IMR-90 (cell line): Measurements from ENCODE around the gene ANXA3. TPM values are rescaled to one million over a fixed set of nuclear protein-coding genes. Genes with fewer than 3 reads are reported as not detected.
A peak's percentile ranks its signal among the peaks of the same experiment; 100 is the strongest.

ENCODE experiments used
- ATAC-seq: fragments of 200-7000 bp; cut with Tn5 transposase; 2 replicates; pipeline ENCODE4 v1.9.1; 2020; ENCODE audit warnings: low read depth, mild to moderate bottlenecking, moderate library complexity
- BruUV-seq: library from RNA; stranded (reverse); fragments of 400-500 nt; replicated peaks from 2 replicates; lab custom pipeline; 2021; lab: Mats Ljungman, UMichigan
- CTCF ChIA-PET: fragments of 300-600 bp; formaldehyde crosslinking; extraction: SDS; loops from one replicate; lab custom pipeline; 2021; ENCODE audit warnings: antibody characterized with exemption; lab: Yijun Ruan, JAX
- POLR2A ChIA-PET: fragments of 300-600 bp; sonication (Branson Sonifier 250); formaldehyde crosslinking; loops from one replicate; lab custom pipeline; 2022; ENCODE audit warnings: antibody characterized with exemption; ENCODE audit not compliant: unreplicated experiment; lab: Charles Lee
- DNase-seq: peaks from one replicate; pipeline ENCODE4 v3.0.0; 2013
- H2AFZ ChIP-seq: replicated peaks from 2 replicates; pipeline ENCODE3; 2013; ENCODE audit warnings: low read length, mild to moderate bottlenecking; ENCODE audit not compliant: poor library complexity
- H2AK5ac ChIP-seq: 2 replicates; pipeline ENCODE4 v1.6.1; 2013; ENCODE audit warnings: low read depth, low read length, inconsistent platforms
- H2AK9ac ChIP-seq: replicated peaks from 2 replicates; pipeline ENCODE3; 2013; ENCODE audit warnings: mild to moderate bottlenecking, low read depth, low read length, moderate library complexity; ENCODE audit not compliant: poor library complexity
- H2BK120ac ChIP-seq: 2 replicates; pipeline ENCODE4 v1.6.1; 2013; ENCODE audit warnings: low read depth, low read length, inconsistent platforms
- H2BK15ac ChIP-seq: 3 replicates; pipeline ENCODE4 v1.6.1; 2013; ENCODE audit warnings: low read depth, low read length, inconsistent platforms
- H2BK20ac ChIP-seq: 2 replicates; pipeline ENCODE4 v1.6.1; 2013; ENCODE audit warnings: low read depth, mild to moderate bottlenecking, inconsistent platforms, low read length, moderate library complexity
- H2BK5ac ChIP-seq: 2 replicates; pipeline ENCODE4 v1.6.1; 2013; ENCODE audit warnings: mild to moderate bottlenecking, low read depth, low read length, inconsistent platforms; ENCODE audit not compliant: poor library complexity, severe bottlenecking
- H3K14ac ChIP-seq: replicated peaks from 2 replicates; pipeline ENCODE4 v1.6.1; 2013; ENCODE audit warnings: low read depth, low read length, inconsistent platforms
- H3K18ac ChIP-seq: 2 replicates; pipeline ENCODE4 v1.6.1; 2013; ENCODE audit warnings: low read depth, low read length, control low read depth
- H3K23ac ChIP-seq: 2 replicates; pipeline ENCODE4 v1.6.1; 2013; ENCODE audit warnings: low read depth, low read length, inconsistent platforms
- H3K27ac ChIP-seq: 2 replicates; pipeline ENCODE4 v1.5.1; 2013; ENCODE audit warnings: mild to moderate bottlenecking, control low read depth, low read length; ENCODE audit not compliant: insufficient read depth
- H3K27me3 ChIP-seq: 2 replicates; pipeline ENCODE4 v1.6.1; 2013; ENCODE audit warnings: low read length; ENCODE audit not compliant: control insufficient read depth, insufficient read depth
- H3K36me3 ChIP-seq: 2 replicates; pipeline ENCODE4 v1.6.1; 2013; ENCODE audit warnings: low read length, mixed read lengths; ENCODE audit not compliant: control insufficient read depth, insufficient read depth
- H3K4ac ChIP-seq: 2 replicates; pipeline ENCODE4 v1.6.1; 2013; ENCODE audit warnings: low read depth, low read length, inconsistent platforms
- H3K4me1 ChIP-seq: 2 replicates; pipeline ENCODE4 v1.6.1; 2013; ENCODE audit warnings: low read length, mixed read lengths; ENCODE audit not compliant: control insufficient read depth, insufficient read depth
- H3K4me2 ChIP-seq: 2 replicates; pipeline ENCODE4 v1.6.1; 2013; ENCODE audit warnings: low read depth, mild to moderate bottlenecking, control low read depth, low read length, moderate library complexity
- H3K4me3 ChIP-seq: 2 replicates; pipeline ENCODE4 v1.5.1; 2013; ENCODE audit warnings: low read depth, mild to moderate bottlenecking, control low read depth, low read length, moderate library complexity; ENCODE audit not compliant: insufficient read depth
- H3K56ac ChIP-seq: 2 replicates; pipeline ENCODE4 v1.6.1; 2013; ENCODE audit warnings: low read length, inconsistent platforms; ENCODE audit not compliant: insufficient read depth; ENCODE audit errors: extremely low read depth
- H3K79me1 ChIP-seq, 2 experiments: 2 replicates each; pipeline ENCODE4 v1.6.1; 2013; ENCODE audit warnings: low read length in 2 of 2, inconsistent platforms in 1 of 2, low read depth in 1 of 2
- H3K9ac ChIP-seq: 2 replicates; pipeline ENCODE4 v1.6.1; 2013; ENCODE audit warnings: low read depth, low read length, control low read depth
- H3K9me1 ChIP-seq: 2 replicates; pipeline ENCODE4 v1.6.1; 2013; ENCODE audit warnings: low read length, inconsistent platforms; ENCODE audit not compliant: insufficient read depth
- H3K9me3 ChIP-seq: 2 replicates; pipeline ENCODE4 v1.6.1; 2013; ENCODE audit warnings: low read length; ENCODE audit not compliant: control insufficient read depth, insufficient read depth
- H4K20me1 ChIP-seq: 2 replicates; pipeline ENCODE4 v1.6.1; 2013; ENCODE audit warnings: low read length, inconsistent platforms; ENCODE audit not compliant: insufficient read depth
- H4K5ac ChIP-seq: 2 replicates; pipeline ENCODE4 v1.6.1; 2013; ENCODE audit warnings: mild to moderate bottlenecking, low read depth, low read length, control low read depth
- H4K8ac ChIP-seq, 2 experiments: 2 replicates each; pipeline ENCODE4 v1.6.1; 2013; ENCODE audit warnings: low read depth in 2 of 2, low read length in 2 of 2, control low read depth in 1 of 2, inconsistent platforms in 1 of 2
- H4K91ac ChIP-seq: 2 replicates; pipeline ENCODE4 v1.6.1; 2013; ENCODE audit warnings: low read depth, low read length, inconsistent platforms; ENCODE audit not compliant: insufficient read depth
- BHLHE40 ChIP-seq: fragments of 150-350 bp; IDR thresholded peaks from 2 replicates; pipeline ENCODE4 v1.6.1; 2016; ENCODE audit warnings: mild to moderate bottlenecking, low read depth, low read length
- CEBPB ChIP-seq: IDR thresholded peaks from 2 replicates; pipeline ENCODE4 v1.6.1; 2012; ENCODE audit warnings: low read depth, low read length, improper control_type of control experiment
- CHD1 ChIP-seq: IDR thresholded peaks from 2 replicates; pipeline ENCODE4 v1.6.1; 2012; ENCODE audit warnings: low read depth, low read length, improper control_type of control experiment
- CTCF ChIP-seq: conservative IDR thresholded peaks from 2 replicates; pipeline ENCODE4 v1.5.1; 2012; ENCODE audit warnings: mild to moderate bottlenecking, low read depth, low read length, improper control_type of control experiment
- ELK1 ChIP-seq: fragments of 150-350 bp; IDR thresholded peaks from 2 replicates; pipeline ENCODE4 v1.6.1; 2016; ENCODE audit warnings: low read depth, mild to moderate bottlenecking, low read length, moderate library complexity, borderline replicate concordance
- FOS ChIP-seq: fragments of 150-350 bp; IDR thresholded peaks from 2 replicates; pipeline ENCODE4 v1.6.1; 2016; ENCODE audit warnings: low read depth, low read length
- MAFK ChIP-seq: IDR thresholded peaks from 2 replicates; pipeline ENCODE4 v1.6.1; 2012; ENCODE audit warnings: low read depth, low read length, improper control_type of control experiment
- MAZ ChIP-seq: IDR thresholded peaks from 2 replicates; pipeline ENCODE4 v1.6.1; 2012; ENCODE audit warnings: low read depth, mild to moderate bottlenecking, low read length, improper control_type of control experiment, moderate library complexity, borderline replicate concordance
- MXI1 ChIP-seq: IDR thresholded peaks from 2 replicates; pipeline ENCODE4 v1.6.1; 2012; ENCODE audit warnings: low read depth, mild to moderate bottlenecking, low read length, moderate library complexity, borderline replicate concordance
- NFE2L2 ChIP-seq: fragments of 150-350 bp; IDR thresholded peaks from 2 replicates; pipeline ENCODE4 v1.6.1; 2016; ENCODE audit warnings: low read depth, mild to moderate bottlenecking, low read length
- POLR2A ChIP-seq: IDR thresholded peaks from 2 replicates; pipeline ENCODE4 v1.6.1; 2012; ENCODE audit warnings: mild to moderate bottlenecking, low read depth, low read length
- RCOR1 ChIP-seq: IDR thresholded peaks from 2 replicates; pipeline ENCODE4 v1.6.1; 2012; ENCODE audit warnings: mild to moderate bottlenecking, low read length, improper control_type of control experiment; ENCODE audit not compliant: insufficient replicate concordance
- RFX5 ChIP-seq: IDR thresholded peaks from 2 replicates; pipeline ENCODE4 v1.8.0; 2012; ENCODE audit warnings: low read depth, mild to moderate bottlenecking, low read length, moderate library complexity
- SMC3 ChIP-seq: fragments of 150-350 bp; IDR thresholded peaks from 2 replicates; pipeline ENCODE4 v1.6.1; 2016; ENCODE audit warnings: low read depth, mild to moderate bottlenecking, antibody characterized with exemption, low read length, moderate library complexity
- USF2 ChIP-seq: fragments of 150-350 bp; IDR thresholded peaks from 2 replicates; pipeline ENCODE4 v1.6.1; 2017; ENCODE audit warnings: mild to moderate bottlenecking, antibody characterized with exemption, low read length, low read depth
- WGBS, 2 experiments: methylation state at CpG; one replicate each; pipeline versions ENCODE4 v1.1.5 to v1.1.7; 2013; ENCODE audit warnings: missing lambda C conversion rate in 2 of 2; ENCODE audit not compliant: insufficient read length in 1 of 2; ENCODE audit errors: extremely low coverage in 2 of 2; 5-methylcytosine and 5-hydroxymethylcytosine counted together
- dilution Hi-C: fragments of 300-500 bp; cut with HindIII; formaldehyde crosslinking; loops from one replicate; pipeline ENCODE4 v1.14.3; 2018; ENCODE audit warnings: low sequenced_read_pairs; ENCODE audit not compliant: unreplicated experiment
- in situ Hi-C: fragments of 300-500 bp; cut with MboI; formaldehyde crosslinking; loops from 3 replicates; pipeline ENCODE4 v1.14.3; 2019; ENCODE audit warnings: low sequenced_read_pairs, inconsistent platforms, mixed read lengths
- intact Hi-C: fragments of 100-400 bp; cut with micrococcal nuclease; formaldehyde crosslinking; loops from 2 replicates; pipeline ENCODE4 v1.10.0; 2022
- polyA plus RNA-seq, 3 experiments: library from polyadenylated mRNA; depleted of rRNA; stranded (reverse); fragments of >200 nt; gene quantifications; 2 replicates each; pipeline ENCODE4 v1.2.3, GENCODE V29; 2012; ENCODE audit warnings: low replicate concordance in 1 of 3
- total RNA-seq: library from RNA; depleted of rRNA; stranded (reverse); fragments of >200 nt; gene quantifications from 2 replicates; pipeline ENCODE4 v1.2.3, GENCODE V29; 2012

ANXA3 gene
- total and polyA plus RNA-seq, 2 of the 4 experiments (the other 2 are of a cell fraction): 4.2 to 5.0 TPM

- 63% methylated on average over 3 of the region's 4 CpGs; no CpG with 5 or more reads in 1 of the 2 experiments for WGBS, 2 experiments
- peak; percentile 56 for ATAC-seq
- peak overlapping the region; percentile 40 for H4K91ac ChIP-seq
- H3K36me3 ChIP-seq: no peaks in the 10 kb centered on the region
- H2BK120ac ChIP-seq: peak overlapping the region; percentile 9; the same call in 1 of the 2 replicates
- H3K56ac ChIP-seq: no peak overlapping the region
- peak overlapping the region; percentile 21; the same call in 1 of the 2 replicates for H2BK20ac ChIP-seq
- H4K8ac ChIP-seq: peak overlapping the region; percentile 44 to 48; a peak in 2 of 4 replicates
- no peak overlapping the region; the same call in 1 of the 2 replicates for H3K27ac ChIP-seq
- H3K23ac ChIP-seq: no peak overlapping the region
- ChIA-PET POLR2A (no interaction called here), CTCF (no interaction called here)
- no peak overlapping the region for H3K4ac ChIP-seq
- H2AK5ac ChIP-seq: peak overlapping the region; percentile 68
- intact Hi-C loops (no loop called here), dilution Hi-C loops (no loop called here), in situ Hi-C loops (no loop called here)
- no TSS peak for BruUV-seq
- no peaks in the 10 kb centered on the region for H3K9me3 ChIP-seq
- H2BK15ac ChIP-seq: peak overlapping the region; percentile 55; the same call in 1 of the 3 replicates
- no peaks in the 10 kb centered on the region; the same call in 1 of the 2 replicates for H3K9me1 ChIP-seq
- no peaks in the 10 kb centered on the region; the same call in 1 of the 2 replicates for H3K4me1 ChIP-seq
- H4K5ac ChIP-seq: no peak overlapping the region
- peak; percentile 57 for DNase-seq
- H3K4me2 ChIP-seq: no peak overlapping the region
- no peak overlapping the region for H3K4me3 ChIP-seq
- H2AFZ ChIP-seq: no peak overlapping the region
- peak overlapping the region; percentile 23 for H2BK5ac ChIP-seq
- no peaks in the 10 kb centered on the region for H3K27me3 ChIP-seq
- no peak overlapping the region for H2AK9ac ChIP-seq
- no peaks in the 10 kb centered on the region for H4K20me1 ChIP-seq
- no peaks in the 10 kb centered on the region for H3K79me1 ChIP-seq
- H3K14ac ChIP-seq: peak overlapping the region; percentile 76; the same call in 1 of the 2 replicates
- no peak overlapping the region for H3K18ac ChIP-seq
- no peak overlapping the region for H3K9ac ChIP-seq
- TF ChIP-seq MXI1 (no peak), CTCF (no peak), POLR2A (no peak), FOS (no peak), MAZ (no peak), BHLHE40 (no peak), SMC3 (no peak), MAFK (no peak), CEBPB (no peak), ELK1 (no peak), USF2 (no peak), RCOR1 (no peak), CHD1 (no peak), RFX5 (no peak), NFE2L2 (no peak)
These were observed 33.4 kb downstream of the ANXA3 start for GRCh38 chr4:78584863-78585547.
